Measurements from ENCODE around the gene RNF130.

- TF ChIP-seq CTCF (IDR thresholded peaks at IDR 0.05; ENCODE audit: poor library complexity, severe bottlenecking): no peak
- TF ChIP-seq RAD21 (conservative IDR thresholded peaks at IDR 0.05): no peak
- no peak for TF ChIP-seq EZH2 (IDR thresholded peaks at IDR 0.05; ENCODE audit: borderline replicate concordance, insufficient read depth, low read length, poor library complexity, severe bottlenecking)
- no peak for TF ChIP-seq POLR2AphosphoS5 (IDR thresholded peaks at IDR 0.05)
- TF ChIP-seq REST (IDR thresholded peaks at IDR 0.05; ENCODE audit: borderline replicate concordance): no peak
- no peak for TF ChIP-seq EP300 (conservative IDR thresholded peaks at IDR 0.05; ENCODE audit: poor library complexity, severe bottlenecking)
- no peak for TF ChIP-seq TAF1 (IDR thresholded peaks at IDR 0.05; ENCODE audit: low read depth)
- no peak for TF ChIP-seq MXI1 (conservative IDR thresholded peaks at IDR 0.05; ENCODE audit: poor library complexity, severe bottlenecking)
Observed at GRCh38 chr5:180077594-180078284, 6.2 kb upstream of the RNF130 start.

Measured in neural cell (in vitro differentiated cells).